Natural killer cell (primary cell): ENCODE results near the gene CES1. TPM values are rescaled to one million over a fixed set of nuclear protein-coding genes. Genes with fewer than 3 reads are reported as not detected.
"Not testable (repeated sequence)": the region's sequence is repeated elsewhere in the genome, so short reads cannot be mapped to it uniquely, and the experiment has no call there.

ENCODE experiments used
- ATAC-seq, 3 donors: fragments of 150-1000 bp in 2 of 3; fragments of 200-7000 bp in 1 of 3; cut with Tn5 transposase; 1 replicate in 1 of 3; 2 replicates in 2 of 3; pipeline ENCODE4 v1.10.0; 2021; ENCODE audit warnings: mild to moderate bottlenecking in 2 of 3, moderate library complexity in 2 of 3
- DNase-seq, 2 donors: peaks; one replicate each; pipeline versions ENCODE4 v3.0.0 to v3.0.0-alpha.2; 2013 to 2021; ENCODE audit warnings: mixed read lengths in 1 of 2
- H3K27ac ChIP-seq: one replicate; pipeline ENCODE4 v1.5.1; 2013; ENCODE audit warnings: mild to moderate bottlenecking, low read length
- H3K27me3 ChIP-seq: one replicate; pipeline ENCODE4 v1.6.1; 2013; ENCODE audit warnings: low read length; ENCODE audit not compliant: control insufficient read depth, insufficient read depth
- H3K36me3 ChIP-seq: one replicate; pipeline ENCODE4 v1.6.1; 2013; ENCODE audit warnings: low read length; ENCODE audit not compliant: control insufficient read depth, insufficient read depth
- H3K4me1 ChIP-seq: one replicate; pipeline ENCODE4 v1.6.1; 2013; ENCODE audit warnings: low read length; ENCODE audit not compliant: control insufficient read depth, insufficient read depth
- H3K4me3 ChIP-seq: one replicate; pipeline ENCODE4 v1.5.1; 2013; ENCODE audit warnings: low read length
- H3K9me3 ChIP-seq: one replicate; pipeline ENCODE4 v1.6.1; 2013; ENCODE audit warnings: low read length; ENCODE audit not compliant: control insufficient read depth, insufficient read depth
- H3K27ac Mint-ChIP-seq, 2 donors: one replicate each; pipeline ENCODE4 v1.8.0; 2022; ENCODE audit warnings: mild to moderate bottlenecking in 2 of 2, mixed read lengths in 2 of 2, moderate library complexity in 1 of 2
- H3K27me3 Mint-ChIP-seq, 2 donors: one replicate each; pipeline ENCODE4 v1.8.0; 2022; ENCODE audit warnings: low read depth in 2 of 2, mixed read lengths in 2 of 2
- H3K36me3 Mint-ChIP-seq: one replicate; pipeline ENCODE4 v1.8.0; 2022; ENCODE audit warnings: mixed read lengths
- H3K4me1 Mint-ChIP-seq, 2 donors: one replicate each; pipeline ENCODE4 v1.8.0; 2022; ENCODE audit warnings: mixed read lengths in 2 of 2
- H3K4me3 Mint-ChIP-seq: one replicate; pipeline ENCODE4 v1.8.0; 2022; ENCODE audit warnings: mild to moderate bottlenecking, moderate library complexity, mixed read lengths
- H3K9me3 Mint-ChIP-seq, 2 donors: one replicate each; pipeline ENCODE4 v1.8.0; 2022; ENCODE audit warnings: mixed read lengths in 2 of 2
- WGBS: methylation state at CpG from one replicate; pipeline ENCODE4 v1.1.7; 2013; ENCODE audit warnings: missing lambda C conversion rate; ENCODE audit not compliant: insufficient coverage; 5-methylcytosine and 5-hydroxymethylcytosine counted together
- intact Hi-C: fragments of 100-400 bp; cut with micrococcal nuclease; formaldehyde crosslinking; loops from one replicate; pipeline ENCODE4 v1.14.2; 2022
- total RNA-seq, 4 donors: library from RNA; stranded (reverse); fragments of 120-200 nt in 1 of 4; gene quantifications; one replicate each; pipeline versions ENCODE4 v1.2.3 to v1.2.4, GENCODE V29; 2013 to 2022
- TF ChIP-seq, protein P1 (sequence below): fragments of 200-600 bp; IDR thresholded peaks from one replicate; pipeline ENCODE4 v1.8.0; 2022; ENCODE audit warnings: antibody characterized with exemption

Gene CES1
- total RNA-seq, 3 donors from 2014 or later (not counting 1 experiment from before 2014, with no cell fraction given), result 1.4 to 3.4 (median 1.7) TPM

- H3K27ac Mint-ChIP-seq, result no peak overlapping the region
- Histone ChIP-seq H3K9me3 (no peaks in the 10 kb centered on the region), H3K4me1 (no peaks in the 10 kb centered on the region), H3K36me3 (no peaks in the 10 kb centered on the region), H3K4me3 (no peak overlapping the region), H3K27ac (no peak overlapping the region), H3K27me3 (no peaks in the 10 kb centered on the region)
- peaks cover 7 to 26% of the 10 kb centered on the region in 2 donors for H3K27me3 Mint-ChIP-seq
- intact Hi-C loops, result no loop called here
- no peaks in the 10 kb centered on the region for H3K36me3 Mint-ChIP-seq
- no peak for DNase-seq
- H3K4me1 Mint-ChIP-seq, result no peaks in the 10 kb centered on the region
- no peak overlapping the region for H3K4me3 Mint-ChIP-seq
- H3K9me3 Mint-ChIP-seq, result no peaks in the 10 kb centered on the region
- no peak for ATAC-seq
- TF ChIP-seq, protein P1, sequence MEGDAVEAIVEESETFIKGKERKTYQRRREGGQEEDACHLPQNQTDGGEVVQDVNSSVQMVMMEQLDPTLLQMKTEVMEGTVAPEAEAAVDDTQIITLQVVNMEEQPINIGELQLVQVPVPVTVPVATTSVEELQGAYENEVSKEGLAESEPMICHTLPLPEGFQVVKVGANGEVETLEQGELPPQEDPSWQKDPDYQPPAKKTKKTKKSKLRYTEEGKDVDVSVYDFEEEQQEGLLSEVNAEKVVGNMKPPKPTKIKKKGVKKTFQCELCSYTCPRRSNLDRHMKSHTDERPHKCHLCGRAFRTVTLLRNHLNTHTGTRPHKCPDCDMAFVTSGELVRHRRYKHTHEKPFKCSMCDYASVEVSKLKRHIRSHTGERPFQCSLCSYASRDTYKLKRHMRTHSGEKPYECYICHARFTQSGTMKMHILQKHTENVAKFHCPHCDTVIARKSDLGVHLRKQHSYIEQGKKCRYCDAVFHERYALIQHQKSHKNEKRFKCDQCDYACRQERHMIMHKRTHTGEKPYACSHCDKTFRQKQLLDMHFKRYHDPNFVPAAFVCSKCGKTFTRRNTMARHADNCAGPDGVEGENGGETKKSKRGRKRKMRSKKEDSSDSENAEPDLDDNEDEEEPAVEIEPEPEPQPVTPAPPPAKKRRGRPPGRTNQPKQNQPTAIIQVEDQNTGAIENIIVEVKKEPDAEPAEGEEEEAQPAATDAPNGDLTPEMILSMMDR, result no peak
- 70% methylated on average over 5 of the region's 5 CpGs for WGBS
Measured at GRCh38 chr16:55809386-55809785, 23.5 kb downstream of the CES1 start.

GRCh38 chr16:55808286-55808685, 24.6 kb downstream of the CES1 start:
- H3K27ac Mint-ChIP-seq, H3K27ac ChIP-seq, H3K27me3 ChIP-seq, DNase-seq, intact Hi-C loops, ATAC-seq, H3K36me3 ChIP-seq, H3K4me3 Mint-ChIP-seq, H3K36me3 Mint-ChIP-seq, H3K4me3 ChIP-seq, H3K9me3 ChIP-seq, H3K9me3 Mint-ChIP-seq, H3K4me1 Mint-ChIP-seq, H3K4me1 ChIP-seq: not testable (repeated sequence)
- peaks cover 7 to 26% of the 10 kb centered on the region in 2 donors for H3K27me3 Mint-ChIP-seq
- no CpG with 5 or more reads among the region's 1 CpG for WGBS

- H3K27me3 Mint-ChIP-seq, result not testable (repeated sequence)
Measured at GRCh38 chr16:55805104-55805503, 27.8 kb downstream of the CES1 start.

DNA sequence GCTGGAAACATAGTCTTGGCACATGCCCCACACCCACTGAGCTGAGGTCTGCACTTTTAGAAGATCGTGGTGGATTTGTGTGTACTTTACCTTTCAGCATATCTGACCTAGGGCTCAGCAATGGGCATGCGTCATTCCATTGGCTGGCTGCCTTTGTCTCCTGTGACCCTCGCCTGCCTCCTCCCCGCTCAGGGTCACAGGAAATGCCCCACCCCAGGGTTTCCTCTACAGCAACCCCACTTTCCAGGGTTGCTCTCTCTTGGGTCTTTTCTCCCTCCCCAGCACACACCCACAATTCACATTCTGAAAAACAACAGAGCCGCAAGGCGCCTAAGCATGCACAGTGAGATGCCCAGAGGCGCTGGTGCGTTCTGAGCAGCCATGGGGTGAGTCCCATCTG, 29.2 kb downstream of the CES1 start:
- H3K27ac Mint-ChIP-seq, H3K9me3 ChIP-seq, H3K4me3 Mint-ChIP-seq, intact Hi-C loops, H3K27me3 ChIP-seq, H3K9me3 Mint-ChIP-seq, H3K27me3 Mint-ChIP-seq, DNase-seq, H3K36me3 ChIP-seq, H3K4me1 Mint-ChIP-seq, H3K36me3 Mint-ChIP-seq, H3K27ac ChIP-seq, H3K4me1 ChIP-seq, H3K4me3 ChIP-seq: not testable (repeated sequence)
- peak; percentile 36 to 58 (median 46) for ATAC-seq
- no CpG with 5 or more reads among the region's 8 CpGs for WGBS

More at GRCh38 chr16:55805104-55805503, 27.8 kb downstream of the CES1 start:
- H3K36me3 ChIP-seq, H3K4me1 ChIP-seq, ATAC-seq, H3K4me3 ChIP-seq, H3K4me3 Mint-ChIP-seq, H3K9me3 Mint-ChIP-seq, H3K36me3 Mint-ChIP-seq, H3K27ac ChIP-seq, H3K9me3 ChIP-seq, DNase-seq, H3K27me3 ChIP-seq, H3K27ac Mint-ChIP-seq, H3K4me1 Mint-ChIP-seq, intact Hi-C loops: not testable (repeated sequence)
- WGBS, result no CpG with 5 or more reads among the region's 6 CpGs

GRCh38 chr16:55792934-55793374, 39.9 kb downstream of the CES1 start:
- H3K4me3 Mint-ChIP-seq, H3K27ac Mint-ChIP-seq, H3K4me1 ChIP-seq, H3K27me3 ChIP-seq, H3K36me3 ChIP-seq, H3K9me3 ChIP-seq, H3K4me1 Mint-ChIP-seq, DNase-seq, H3K27ac ChIP-seq, H3K4me3 ChIP-seq, H3K9me3 Mint-ChIP-seq, H3K36me3 Mint-ChIP-seq, intact Hi-C loops, H3K27me3 Mint-ChIP-seq: not testable (repeated sequence)
- no CpG with 5 or more reads among the region's 11 CpGs for WGBS
- peak; percentile 50 to 57 (median 53) for ATAC-seq

DNA sequence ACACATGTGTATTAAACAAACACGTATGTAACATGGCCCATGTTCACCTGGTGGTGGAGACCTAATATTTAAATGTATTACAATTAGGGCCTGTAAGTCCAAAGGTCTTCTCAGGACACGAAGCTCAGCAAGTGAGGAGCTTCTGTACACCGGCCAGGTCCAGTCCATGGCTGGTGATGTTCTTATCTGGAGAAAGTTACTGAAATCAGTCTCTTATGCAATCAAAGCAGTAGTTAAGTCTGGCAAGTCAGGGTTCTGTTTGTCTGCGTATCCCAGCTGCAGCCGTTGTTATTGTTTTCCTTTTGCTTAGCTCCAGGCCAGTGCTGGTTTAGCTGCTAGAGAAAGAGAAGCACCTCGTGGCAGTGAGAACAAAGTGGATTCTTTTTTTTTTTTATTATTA, 41.4 kb downstream of the CES1 start:
- DNase-seq, H3K27me3 ChIP-seq, H3K27ac Mint-ChIP-seq, intact Hi-C loops, H3K9me3 Mint-ChIP-seq, H3K36me3 ChIP-seq, H3K4me1 Mint-ChIP-seq, H3K36me3 Mint-ChIP-seq, H3K4me3 Mint-ChIP-seq, H3K27me3 Mint-ChIP-seq, H3K4me1 ChIP-seq, H3K4me3 ChIP-seq, ATAC-seq, H3K27ac ChIP-seq, H3K9me3 ChIP-seq: not testable (repeated sequence)
- no CpG with 5 or more reads among the region's 6 CpGs for WGBS

DNA sequence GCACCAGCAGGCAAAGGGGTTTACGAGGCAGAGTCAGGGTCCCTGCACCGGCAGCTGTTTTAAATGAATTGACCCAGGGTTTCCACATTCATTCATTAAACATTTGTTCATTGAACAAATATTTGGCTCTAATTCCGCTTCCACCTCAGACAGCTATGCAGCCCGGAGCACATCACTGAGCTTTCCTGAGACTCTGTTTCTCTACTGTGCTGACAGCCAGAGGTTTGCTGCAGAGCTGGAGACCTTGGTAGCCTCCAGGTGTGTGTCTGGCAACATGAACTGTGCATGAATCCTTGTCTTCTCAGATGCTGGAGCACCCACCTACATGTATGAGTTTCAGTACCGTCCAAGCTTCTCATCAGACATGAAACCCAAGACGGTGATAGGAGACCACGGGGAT, 42.7 kb downstream of the CES1 start:
- H3K9me3 Mint-ChIP-seq, H3K4me3 ChIP-seq, H3K4me1 Mint-ChIP-seq, H3K27ac ChIP-seq, intact Hi-C loops, H3K9me3 ChIP-seq, DNase-seq, ATAC-seq, H3K4me3 Mint-ChIP-seq, H3K27ac Mint-ChIP-seq, H3K27me3 ChIP-seq, H3K4me1 ChIP-seq, H3K36me3 Mint-ChIP-seq, H3K36me3 ChIP-seq: not testable (repeated sequence)
- H3K27me3 Mint-ChIP-seq, result peaks cover 7 to 16% of the 10 kb centered on the region in 2 donors
- whole genome bisulfite sequencing, result 94% methylated on average over 2 of the region's 7 CpGs
